IPS DF 19.7 (cell line): Measurements from ENCODE around the gene PRUNE1.

Source experiments
- DNase-seq: peaks from one replicate; pipeline ENCODE4 v3.0.0-alpha.2; 2013; ENCODE audit warnings: low read depth, low spot score

The PRUNE1 gene

GRCh38 chr1:151049458-151049857, 41.2 kb downstream of the PRUNE1 start:
- no peak for DNase-seq

- no peak for DNase-seq
Measured at GRCh38 chr1:151050051-151050688, 41.9 kb downstream of the PRUNE1 start.

GRCh38 chr1:151051356-151052009, 43.2 kb downstream of the PRUNE1 start:
- DNase-seq = no peak

- DNase-seq = no peak
Measured at GRCh38 chr1:151054971-151055547, 46.8 kb downstream of the PRUNE1 start.

GRCh38 chr1:151055581-151055980, 47.3 kb downstream of the PRUNE1 start:
- no peak for DNase-seq

- no peak for DNase-seq
Measured at GRCh38 chr1:151056149-151056548, 47.9 kb downstream of the PRUNE1 start.

- no peak for DNase-seq
Measured at GRCh38 chr1:151058692-151059091, 50.4 kb downstream of the PRUNE1 start.

GRCh38 chr1:151059109-151060006, 51.1 kb downstream of the PRUNE1 start, which contains the start of gene CDC42SE1:
CDC42SE1 (minus strand) TSS chr1:151059622; CDS start chr1:151055730, 3,892 bp downstream.
- DNase-seq = peak; percentile 47

GRCh38 chr1:151060007-151060656, 51.9 kb downstream of the PRUNE1 start, which contains the start of gene MLLT11:
MLLT11 (plus strand) TSS chr1:151060397; CDS start chr1:151067225, 6,828 bp downstream.
- DNase-seq = peak; percentile 72

- no peak for DNase-seq
Measured at GRCh38 chr1:151060657-151061421, 52.6 kb downstream of the PRUNE1 start.

- no peak for DNase-seq
Measured at GRCh38 chr1:151061704-151062103, 53.5 kb downstream of the PRUNE1 start.

GRCh38 chr1:151062741-151063371, 54.6 kb downstream of the PRUNE1 start:
- DNase-seq = no peak

GRCh38 chr1:151065089-151065645, 56.9 kb downstream of the PRUNE1 start:
- DNase-seq = no peak

GRCh38 chr1:151067185-151067584, 58.9 kb downstream of the PRUNE1 start:
- DNase-seq = no peak

- no peak for DNase-seq
Measured at GRCh38 chr1:151069103-151069486, 60.8 kb downstream of the PRUNE1 start.

GRCh38 chr1:151070474-151071276, 62.4 kb downstream of the PRUNE1 start, which contains the start of gene GABPB2:
GABPB2 (plus strand) TSS chr1:151070761; CDS start chr1:151088190, 17,429 bp downstream.
- DNase-seq = peak; percentile 88

- no peak for DNase-seq
Measured at GRCh38 chr1:151072224-151072623, 64.0 kb downstream of the PRUNE1 start.
